NCI-H2171 treated with DMSO at 0.1 percent for 48 hours (cell line): Measurements from ENCODE around the gene IPO7.

Experiments
- DNase-seq: peaks from one replicate; lab custom pipeline; 2025; lab: John Stamatoyannopoulos, UW

The IPO7 gene

GRCh38 chr11:9495803-9496514 lies 111.5 kb downstream of the IPO7 start:
- DNase-seq, result no peak
